ENCODE data around the gene CCR9. TPM values are rescaled to one million over a fixed set of nuclear protein-coding genes. Genes with fewer than 3 reads are reported as not detected.

CCR9 gene
- polyA plus RNA-seq, 4 donors = 0.22 to 2.7 (median 1.0) TPM

- Histone ChIP-seq H3K4me1 (ENCODE audit: control insufficient read depth in 3 of 3, insufficient read depth in 2 of 3, low read depth in 1 of 3, low read length in 2 of 3) (peaks cover 0 to 6% (median 0%) of the 10 kb centered on the region in 3 donors), H3K36me3 (ENCODE audit: control insufficient read depth in 3 of 3, insufficient read depth in 2 of 3, low read depth in 1 of 3, low read length in 3 of 3) (no peaks in the 10 kb centered on the region), H3K4me3 (ENCODE audit: low read depth in 1 of 3, low read length in 3 of 3) (no peak overlapping the region), H3K27me3 (ENCODE audit: control insufficient read depth in 3 of 3, insufficient read depth in 3 of 3, low read length in 3 of 3) (no peaks in the 10 kb centered on the region), H3K27ac (ENCODE audit: low read depth in 1 of 3, low read length in 2 of 3) (no peak overlapping the region), H3K9me3 (ENCODE audit: control insufficient read depth in 2 of 2, insufficient read depth in 1 of 2, low read depth in 1 of 2, low read length in 1 of 2) (no peaks in the 10 kb centered on the region)
- no peak for DNase-seq
- no peak for FAIRE-seq
- 76 to 90% (median 80%) methylated on average over 2 of the region's 2 CpGs for WGBS, 3 donors
Measured at GRCh38 chr3:45878124-45878523, 8.2 kb upstream of the CCR9 start.

GRCh38 chr3:45880725-45881077 lies 5.6 kb upstream of the CCR9 start:
- DNase-seq (no peak), FAIRE-seq (no peak)
- Histone ChIP-seq H3K4me1 (ENCODE audit: control insufficient read depth in 3 of 3, insufficient read depth in 2 of 3, low read depth in 1 of 3, low read length in 2 of 3) (peaks cover 0 to 6% (median 0%) of the 10 kb centered on the region in 3 donors), H3K27ac (ENCODE audit: low read depth in 1 of 3, low read length in 2 of 3) (peak overlapping the region in 2 of 3 donors; percentile 65), H3K27me3 (ENCODE audit: control insufficient read depth in 3 of 3, insufficient read depth in 3 of 3, low read length in 3 of 3) (no peaks in the 10 kb centered on the region), H3K9me3 (ENCODE audit: control insufficient read depth in 2 of 2, insufficient read depth in 1 of 2, low read depth in 1 of 2, low read length in 1 of 2) (no peaks in the 10 kb centered on the region), H3K4me3 (ENCODE audit: low read depth in 1 of 3, low read length in 3 of 3) (no peak overlapping the region), H3K36me3 (ENCODE audit: control insufficient read depth in 3 of 3, insufficient read depth in 2 of 3, low read depth in 1 of 3, low read length in 3 of 3) (no peaks in the 10 kb centered on the region)
- 67 to 87% (median 77%) methylated on average over 3 of the region's 3 CpGs for WGBS, 3 donors

- peaks cover 0 to 6% (median 0%) of the 10 kb centered on the region in 3 donors for H3K4me1 ChIP-seq (ENCODE audit: control insufficient read depth in 3 of 3, insufficient read depth in 2 of 3, low read depth in 1 of 3, low read length in 2 of 3)
- 53 to 67% (median 58%) methylated on average over 8 of the region's 8 CpGs for WGBS, 3 donors
- no peaks in the 10 kb centered on the region for H3K27me3 ChIP-seq (ENCODE audit: control insufficient read depth in 3 of 3, insufficient read depth in 3 of 3, low read length in 3 of 3)
- no peak overlapping the region for H3K4me3 ChIP-seq (ENCODE audit: low read depth in 1 of 3, low read length in 3 of 3)
- DNase-seq (peak in 1 of 2 donors; percentile 71), FAIRE-seq (no peak)
- no peaks in the 10 kb centered on the region for H3K9me3 ChIP-seq (ENCODE audit: control insufficient read depth in 2 of 2, insufficient read depth in 1 of 2, low read depth in 1 of 2, low read length in 1 of 2)
- peak overlapping the region in 2 of 3 donors; percentile 36 to 60 for H3K27ac ChIP-seq (ENCODE audit: low read depth in 1 of 3, low read length in 2 of 3)
- H3K36me3 ChIP-seq (ENCODE audit: control insufficient read depth in 3 of 3, insufficient read depth in 2 of 3, low read depth in 1 of 3, low read length in 3 of 3) = no peaks in the 10 kb centered on the region
Measured at GRCh38 chr3:45881078-45882022, 5.0 kb upstream of the CCR9 start.

- peak overlapping the region in 1 of 3 donors; percentile 18 for H3K4me3 ChIP-seq (ENCODE audit: low read depth in 1 of 3, low read length in 3 of 3)
- no peak for FAIRE-seq
- WGBS, 3 donors = 68 to 79% (median 72%) methylated on average over 23 of the region's 23 CpGs
Measured at GRCh38 chr3:45884368-45885201, 1.8 kb upstream of the CCR9 start.

DNA sequence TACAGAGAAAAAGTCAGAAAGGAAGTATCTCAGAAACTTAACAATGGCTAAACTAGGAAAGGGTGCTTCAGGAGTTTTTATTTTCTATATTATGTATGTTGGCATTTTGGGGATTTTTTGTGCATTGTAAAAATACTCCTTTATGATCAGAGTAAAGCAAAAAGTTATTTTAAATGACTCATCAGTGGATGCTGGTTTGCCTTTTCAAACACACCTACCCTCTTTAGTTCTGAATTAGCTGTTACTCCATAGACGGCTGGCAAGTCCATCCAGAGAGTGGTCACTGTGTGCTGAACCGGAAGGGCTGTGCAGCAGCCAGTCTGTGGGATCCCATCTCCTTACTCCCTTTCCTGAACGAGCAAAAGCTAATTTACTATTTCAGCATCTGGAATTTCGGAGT lies 942 bp downstream of the CCR9 start:
- no peak for FAIRE-seq
- Histone ChIP-seq H3K27me3 (ENCODE audit: control insufficient read depth in 3 of 3, insufficient read depth in 3 of 3, low read length in 3 of 3) (no peaks in the 10 kb centered on the region), H3K4me3 (ENCODE audit: low read depth in 1 of 3, low read length in 3 of 3) (peak overlapping the region in 1 of 3 donors; percentile 44), H3K9me3 (ENCODE audit: control insufficient read depth in 2 of 2, insufficient read depth in 1 of 2, low read depth in 1 of 2, low read length in 1 of 2) (no peaks in the 10 kb centered on the region), H3K36me3 (ENCODE audit: control insufficient read depth in 3 of 3, insufficient read depth in 2 of 3, low read depth in 1 of 3, low read length in 3 of 3) (no peaks in the 10 kb centered on the region), H3K27ac (ENCODE audit: low read depth in 1 of 3, low read length in 2 of 3) (peak overlapping the region in 1 of 3 donors; percentile 37), H3K4me1 (ENCODE audit: control insufficient read depth in 3 of 3, insufficient read depth in 2 of 3, low read depth in 1 of 3, low read length in 2 of 3) (peaks cover 0 to under 1% (median 0%) of the 10 kb centered on the region in 3 donors)
- DNase-seq = no peak
- 68 to 73% (median 69%) methylated on average over 4 of the region's 4 CpGs for WGBS, 3 donors

More at GRCh38 chr3:45884368-45885201, 1.8 kb upstream of the CCR9 start:
- no peaks in the 10 kb centered on the region for H3K27me3 ChIP-seq (ENCODE audit: control insufficient read depth in 3 of 3, insufficient read depth in 3 of 3, low read length in 3 of 3)
- H3K36me3 ChIP-seq (ENCODE audit: control insufficient read depth in 3 of 3, insufficient read depth in 2 of 3, low read depth in 1 of 3, low read length in 3 of 3) = no peaks in the 10 kb centered on the region
- peak overlapping the region in 2 of 3 donors; percentile 24 to 39 for H3K27ac ChIP-seq (ENCODE audit: low read depth in 1 of 3, low read length in 2 of 3)
- H3K4me1 ChIP-seq (ENCODE audit: control insufficient read depth in 3 of 3, insufficient read depth in 2 of 3, low read depth in 1 of 3, low read length in 2 of 3) = peaks cover 0 to 6% (median 0%) of the 10 kb centered on the region in 3 donors
- no peaks in the 10 kb centered on the region for H3K9me3 ChIP-seq (ENCODE audit: control insufficient read depth in 2 of 2, insufficient read depth in 1 of 2, low read depth in 1 of 2, low read length in 1 of 2)
- no peak for DNase-seq

GRCh38 chr3:45887759-45888511 lies 1.6 kb downstream of the CCR9 start:
- Histone ChIP-seq H3K36me3 (ENCODE audit: control insufficient read depth in 3 of 3, insufficient read depth in 2 of 3, low read depth in 1 of 3, low read length in 3 of 3) (no peaks in the 10 kb centered on the region), H3K4me1 (ENCODE audit: control insufficient read depth in 3 of 3, insufficient read depth in 2 of 3, low read depth in 1 of 3, low read length in 2 of 3) (no peaks in the 10 kb centered on the region), H3K27ac (ENCODE audit: low read depth in 1 of 3, low read length in 2 of 3) (peak overlapping the region in 2 of 3 donors; percentile 21 to 52), H3K27me3 (ENCODE audit: control insufficient read depth in 3 of 3, insufficient read depth in 3 of 3, low read length in 3 of 3) (no peaks in the 10 kb centered on the region), H3K9me3 (ENCODE audit: control insufficient read depth in 2 of 2, insufficient read depth in 1 of 2, low read depth in 1 of 2, low read length in 1 of 2) (no peaks in the 10 kb centered on the region), H3K4me3 (ENCODE audit: low read depth in 1 of 3, low read length in 3 of 3) (peak overlapping the region in 1 of 3 donors; percentile 44)
- DNase-seq = no peak
- FAIRE-seq = no peak
- 52 to 60% (median 58%) methylated on average over 7 of the region's 7 CpGs for whole genome bisulfite sequencing, 3 donors

DNA sequence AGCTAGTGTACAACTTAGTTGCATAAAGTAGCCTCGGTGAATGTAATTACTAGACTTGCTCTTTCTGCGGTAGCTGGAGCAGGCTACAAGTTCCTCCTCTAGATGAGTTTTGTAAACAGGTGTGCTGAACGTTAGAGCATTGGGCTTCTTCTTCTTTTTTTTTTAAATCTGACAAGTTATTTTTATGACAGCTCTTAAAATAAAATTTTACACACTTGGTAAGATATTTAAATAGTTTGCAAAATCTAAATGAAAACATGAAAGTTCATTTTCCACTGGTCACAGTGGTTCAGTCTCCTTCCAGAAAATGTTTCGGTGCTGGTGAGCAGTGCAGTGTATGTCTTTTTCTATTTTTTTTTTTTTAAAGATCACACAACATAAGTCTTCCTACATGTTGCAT lies 3.0 kb downstream of the CCR9 start:
- 54 to 67% (median 59%) methylated on average over 4 of the region's 4 CpGs for WGBS, 3 donors
- FAIRE-seq (no peak), DNase-seq (no peak)
- Histone ChIP-seq H3K27me3 (ENCODE audit: control insufficient read depth in 3 of 3, insufficient read depth in 3 of 3, low read length in 3 of 3) (no peaks in the 10 kb centered on the region), H3K36me3 (ENCODE audit: control insufficient read depth in 3 of 3, insufficient read depth in 2 of 3, low read depth in 1 of 3, low read length in 3 of 3) (no peaks in the 10 kb centered on the region), H3K9me3 (ENCODE audit: control insufficient read depth in 2 of 2, insufficient read depth in 1 of 2, low read depth in 1 of 2, low read length in 1 of 2) (no peaks in the 10 kb centered on the region), H3K27ac (ENCODE audit: low read depth in 1 of 3, low read length in 2 of 3) (no peak overlapping the region), H3K4me3 (ENCODE audit: low read depth in 1 of 3, low read length in 3 of 3) (no peak overlapping the region), H3K4me1 (ENCODE audit: control insufficient read depth in 3 of 3, insufficient read depth in 2 of 3, low read depth in 1 of 3, low read length in 2 of 3) (no peaks in the 10 kb centered on the region)

DNA sequence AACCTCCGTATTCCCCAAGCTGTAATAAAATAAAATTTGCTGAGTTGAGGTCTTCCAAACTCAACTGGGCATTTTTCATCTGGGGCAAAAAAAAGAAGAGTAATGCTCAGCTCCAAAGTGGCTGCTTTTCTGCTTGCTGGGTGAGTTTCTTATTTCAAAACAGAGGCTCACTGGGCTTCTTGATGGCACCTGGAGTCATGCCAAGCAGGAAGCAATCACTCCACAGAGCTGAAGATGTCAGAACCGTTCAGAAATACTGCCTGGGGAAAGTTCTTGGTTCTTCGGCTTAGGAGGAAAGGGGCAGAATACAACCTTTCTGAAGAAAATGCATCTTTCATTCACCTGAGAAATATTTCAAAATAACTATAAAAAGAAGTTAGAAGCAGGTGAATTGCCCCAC lies 4.1 kb downstream of the CCR9 start:
- peak; percentile 83 to 85 for DNase-seq
- WGBS, 3 donors = 4 to 26% (median 11%) methylated on average over 3 of the region's 3 CpGs
- peak overlapping the region in 2 of 3 donors; percentile 16 to 53 for H3K27ac ChIP-seq (ENCODE audit: low read depth in 1 of 3, low read length in 2 of 3)
- H3K4me3 ChIP-seq (ENCODE audit: low read depth in 1 of 3, low read length in 3 of 3) = no peak overlapping the region
- H3K36me3 ChIP-seq (ENCODE audit: control insufficient read depth in 3 of 3, insufficient read depth in 2 of 3, low read depth in 1 of 3, low read length in 3 of 3) = no peaks in the 10 kb centered on the region
- no peak for FAIRE-seq
- H3K4me1 ChIP-seq (ENCODE audit: control insufficient read depth in 3 of 3, insufficient read depth in 2 of 3, low read depth in 1 of 3, low read length in 2 of 3) = no peaks in the 10 kb centered on the region
- no peaks in the 10 kb centered on the region for H3K9me3 ChIP-seq (ENCODE audit: control insufficient read depth in 2 of 2, insufficient read depth in 1 of 2, low read depth in 1 of 2, low read length in 1 of 2)
- no peaks in the 10 kb centered on the region for H3K27me3 ChIP-seq (ENCODE audit: control insufficient read depth in 3 of 3, insufficient read depth in 3 of 3, low read length in 3 of 3)

Measured in small intestine (tissue), 7 donors.